Subcutaneous adipose tissue (tissue), 4 donors: ENCODE data around the gene SLC50A1. TPM values are rescaled to one million over a fixed set of nuclear protein-coding genes. Genes with fewer than 3 reads are reported as not detected.

Source experiments
- CTCF ChIP-seq: fragments of 450-650 bp; IDR thresholded peaks from one replicate; pipeline ENCODE4 v1.5.1; 2016; ENCODE audit warnings: low read depth, mild to moderate bottlenecking, control low read depth, antibody characterized with exemption, moderate library complexity
- total RNA-seq, 4 donors: library from RNA; depleted of rRNA; stranded (reverse); fragments of >200 nt; gene quantifications; one replicate each; pipeline ENCODE4 v1.1.0, GENCODE V29; 2016

SLC50A1 gene
- total RNA-seq, 4 donors from 2014 or later = 21.2 to 34.2 (median 23.7) TPM

GRCh38 chr1:155107309-155108264, 28.1 kb upstream of the SLC50A1 start:
- TF ChIP-seq CTCF = no peak

DNA sequence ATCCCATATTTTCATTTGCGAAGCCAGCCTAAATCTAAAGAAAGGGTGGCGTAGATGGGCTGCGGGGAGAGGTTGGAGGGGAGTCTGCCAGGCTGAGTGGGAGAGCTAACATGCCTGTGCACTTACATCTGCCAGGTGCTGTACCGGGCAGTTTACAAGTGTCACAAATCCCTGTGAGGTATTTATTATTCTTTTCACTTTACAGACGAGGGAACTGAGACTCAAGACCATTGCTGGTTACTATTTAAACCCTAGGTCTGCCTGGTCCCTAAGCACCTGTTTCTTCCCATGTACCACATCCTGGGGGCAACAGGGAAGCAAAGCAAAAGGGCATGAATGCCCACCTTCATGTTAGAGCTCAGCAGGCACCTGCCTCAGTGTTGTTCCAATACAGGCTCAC, 27.4 kb upstream of the SLC50A1 start:
- TF ChIP-seq CTCF = no peak

GRCh38 chr1:155110381-155110780, 25.3 kb upstream of the SLC50A1 start:
- no peak for TF ChIP-seq CTCF

DNA sequence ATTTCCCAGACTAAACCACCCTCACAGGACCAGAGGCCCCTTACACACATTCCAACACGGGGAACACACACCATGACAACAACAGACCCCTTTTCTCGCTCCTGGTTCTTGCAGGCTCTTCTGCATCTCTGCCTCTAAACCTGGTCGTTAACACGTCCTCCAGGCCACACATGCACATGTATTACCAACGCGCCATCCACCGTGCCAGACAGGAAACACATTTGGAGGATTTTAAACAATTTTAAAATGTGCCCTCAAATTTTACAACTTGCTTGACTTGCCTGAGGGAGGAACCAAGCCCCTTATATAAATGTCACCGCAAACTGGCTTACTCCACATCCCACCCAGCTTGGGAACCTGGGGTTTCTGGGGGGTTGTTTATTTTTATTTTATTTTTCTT, 24.8 kb upstream of the SLC50A1 start:
- no peak for TF ChIP-seq CTCF

DNA sequence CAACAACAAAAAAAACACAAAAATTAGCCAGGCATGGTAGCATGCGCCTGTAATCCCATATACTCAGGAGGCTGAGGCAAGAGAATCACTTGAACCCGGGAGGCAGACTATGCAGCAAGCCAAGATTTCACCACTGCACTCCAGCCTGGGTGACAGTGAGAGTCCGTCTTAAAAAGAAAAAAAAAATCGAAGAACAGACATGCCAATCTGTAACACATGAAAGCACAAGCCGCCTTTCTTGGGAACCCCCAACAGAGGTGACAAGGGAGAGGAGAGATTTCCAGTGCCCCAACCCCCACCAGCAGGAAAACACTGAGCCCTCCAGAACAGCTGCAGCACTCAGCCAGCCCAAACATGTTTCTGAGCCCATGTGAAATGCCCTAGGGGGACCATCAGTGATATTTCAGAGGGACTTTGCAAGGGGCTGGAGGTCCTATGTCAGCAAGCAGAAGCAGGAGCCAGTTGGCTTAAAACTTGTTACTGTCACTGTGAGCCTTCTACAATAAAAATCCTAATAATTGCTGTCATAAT, 22.1 kb upstream of the SLC50A1 start:
- TF ChIP-seq CTCF = no peak

GRCh38 chr1:155116113-155116764, 19.4 kb upstream of the SLC50A1 start:
- TF ChIP-seq CTCF = no peak

DNA sequence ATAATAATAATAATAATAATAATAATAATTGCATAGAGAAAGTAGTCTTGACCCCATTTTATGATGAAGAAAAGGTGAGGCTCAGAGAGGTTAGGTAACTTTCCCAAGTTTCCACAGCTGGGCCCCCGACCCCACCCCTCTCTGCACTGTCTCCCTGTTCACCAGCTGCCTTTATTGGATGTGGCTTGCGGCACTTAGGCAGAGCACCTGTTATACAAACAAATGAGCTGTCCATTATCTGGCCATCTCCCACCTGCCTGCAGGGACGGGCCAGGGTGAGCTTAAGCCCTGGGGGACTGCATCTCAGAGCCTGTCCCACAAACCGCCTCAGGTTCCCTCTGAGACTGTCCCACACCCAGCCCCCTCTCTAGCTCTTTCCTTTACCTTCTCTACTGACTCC, 18.0 kb upstream of the SLC50A1 start:
- no peak for TF ChIP-seq CTCF
